PC-9 (cell line): ENCODE data around the gene MBTPS2. TPM values are rescaled to one million over a fixed set of nuclear protein-coding genes. Genes with fewer than 3 reads are reported as not detected.

Experiments
- BruUV-seq: library from RNA; stranded (reverse); fragments of 400-500 nt; replicated peaks from 2 replicates; lab custom pipeline; 2021; lab: Mats Ljungman, UMichigan
- CTCF ChIA-PET: fragments of 300-600 bp; sonication (Branson Sonifier 250); formaldehyde crosslinking; loops from one replicate; lab custom pipeline; 2022; ENCODE audit warnings: antibody characterized with exemption; lab: Charles Lee
- POLR2A ChIA-PET: fragments of 300-600 bp; sonication (Branson Sonifier 250); formaldehyde crosslinking; loops from one replicate; lab custom pipeline; 2022; ENCODE audit warnings: antibody characterized with exemption; ENCODE audit not compliant: unreplicated experiment; lab: Charles Lee
- DNase-seq, 2 experiments: peaks; one replicate each; pipeline versions ENCODE4 v3.0.0 to v3.0.0-alpha.2; 2015 to 2022; ENCODE audit warnings: mixed read lengths in 1 of 2
- H2AFZ ChIP-seq: fragments of 200-600 bp; sonication (generic); 2 replicates; pipeline ENCODE4 v1.8.1; 2017; ENCODE audit warnings: antibody characterized with exemption
- H3F3A ChIP-seq: fragments of 200-600 bp; sonication (generic); 2 replicates; pipeline ENCODE4 v1.8.1; 2017; ENCODE audit warnings: antibody characterized with exemption, mild to moderate bottlenecking, low read depth; ENCODE audit not compliant: insufficient read depth
- H3K27ac ChIP-seq: fragments of 200-600 bp; sonication (generic); 2 replicates; pipeline ENCODE4 v1.6.1; 2016; ENCODE audit warnings: mixed run types
- H3K27me3 ChIP-seq: fragments of 200-600 bp; sonication (generic); 2 replicates; pipeline ENCODE4 v1.6.1; 2016; ENCODE audit warnings: low read depth, mixed run types; ENCODE audit not compliant: insufficient read depth
- H3K36me3 ChIP-seq: fragments of 200-600 bp; sonication (generic); 2 replicates; pipeline ENCODE4 v1.6.1; 2016; ENCODE audit warnings: low read depth, mixed run types
- H3K4me1 ChIP-seq: fragments of 200-600 bp; sonication (generic); replicated peaks from 2 replicates; pipeline ENCODE4 v1.6.1; 2016; ENCODE audit warnings: mixed run types; ENCODE audit not compliant: insufficient read depth
- H3K4me2 ChIP-seq: fragments of 200-600 bp; sonication (generic); 2 replicates; pipeline ENCODE4 v1.6.1; 2017; ENCODE audit warnings: mixed run types
- H3K4me3 ChIP-seq: fragments of 200-600 bp; sonication (generic); 2 replicates; pipeline ENCODE4 v1.6.1; 2016; ENCODE audit warnings: mixed run types
- H3K79me2 ChIP-seq: fragments of 200-600 bp; sonication (generic); 2 replicates; pipeline ENCODE4 v1.6.1; 2017; ENCODE audit warnings: low read depth, mixed run types
- H3K9me2 ChIP-seq: fragments of 200-600 bp; sonication (generic); 2 replicates; pipeline ENCODE4 v1.8.1; 2017; ENCODE audit warnings: mild to moderate bottlenecking; ENCODE audit not compliant: insufficient read depth
- H3K9me3 ChIP-seq: fragments of 200-600 bp; sonication (generic); 2 replicates; pipeline ENCODE4 v1.8.1; 2016; ENCODE audit warnings: low read depth; ENCODE audit not compliant: insufficient read depth
- H4K20me1 ChIP-seq: fragments of 200-600 bp; sonication (generic); 2 replicates; pipeline ENCODE4 v1.8.1; 2017; ENCODE audit not compliant: insufficient read depth
- EZH2 ChIP-seq: fragments of 200-600 bp; sonication (generic); IDR thresholded peaks from 2 replicates; pipeline ENCODE4 v1.8.0; 2017; ENCODE audit warnings: antibody characterized with exemption, low read depth
- intact Hi-C: fragments of 100-400 bp; cut with micrococcal nuclease; formaldehyde crosslinking; loops from one replicate; pipeline ENCODE4 v1.10.0; 2022; ENCODE audit not compliant: unreplicated experiment
- total RNA-seq: library from RNA; stranded (reverse); gene quantifications from 2 replicates; pipeline ENCODE4 v1.2.3, GENCODE V29; 2021
- TF ChIP-seq, protein P1 (sequence below): fragments of 200-600 bp; sonication (generic); conservative IDR thresholded peaks from 2 replicates; pipeline ENCODE4 v1.6.1; 2017; ENCODE audit warnings: mixed run types, antibody characterized with exemption, mild to moderate bottlenecking, moderate library complexity

MBTPS2 gene
- total RNA-seq, 1 experiment from 2014 or later: 16.9 TPM

DNA sequence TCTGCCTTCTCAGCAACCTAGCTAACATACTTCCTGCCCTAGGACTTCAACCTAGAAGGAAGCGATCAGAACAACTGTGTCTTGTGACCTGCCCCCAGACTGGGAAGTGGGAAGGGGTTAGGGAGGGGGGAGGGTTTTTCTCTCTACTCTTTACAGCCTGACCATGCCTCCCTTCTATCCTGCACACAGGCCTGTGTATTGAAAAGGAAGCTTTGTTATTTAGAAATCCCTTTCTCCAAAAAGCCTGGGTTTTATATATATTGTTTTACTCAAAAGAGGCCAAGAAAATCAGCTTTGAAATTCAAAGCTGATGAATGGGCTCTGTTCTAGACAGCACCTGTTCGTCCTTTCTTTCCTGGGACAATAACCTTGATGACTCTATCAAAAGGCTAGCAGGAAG lies 65.9 kb downstream of the MBTPS2 start:
- no TSS peak for BruUV-seq
- no peak for TF ChIP-seq EZH2
- TF ChIP-seq, protein P1, sequence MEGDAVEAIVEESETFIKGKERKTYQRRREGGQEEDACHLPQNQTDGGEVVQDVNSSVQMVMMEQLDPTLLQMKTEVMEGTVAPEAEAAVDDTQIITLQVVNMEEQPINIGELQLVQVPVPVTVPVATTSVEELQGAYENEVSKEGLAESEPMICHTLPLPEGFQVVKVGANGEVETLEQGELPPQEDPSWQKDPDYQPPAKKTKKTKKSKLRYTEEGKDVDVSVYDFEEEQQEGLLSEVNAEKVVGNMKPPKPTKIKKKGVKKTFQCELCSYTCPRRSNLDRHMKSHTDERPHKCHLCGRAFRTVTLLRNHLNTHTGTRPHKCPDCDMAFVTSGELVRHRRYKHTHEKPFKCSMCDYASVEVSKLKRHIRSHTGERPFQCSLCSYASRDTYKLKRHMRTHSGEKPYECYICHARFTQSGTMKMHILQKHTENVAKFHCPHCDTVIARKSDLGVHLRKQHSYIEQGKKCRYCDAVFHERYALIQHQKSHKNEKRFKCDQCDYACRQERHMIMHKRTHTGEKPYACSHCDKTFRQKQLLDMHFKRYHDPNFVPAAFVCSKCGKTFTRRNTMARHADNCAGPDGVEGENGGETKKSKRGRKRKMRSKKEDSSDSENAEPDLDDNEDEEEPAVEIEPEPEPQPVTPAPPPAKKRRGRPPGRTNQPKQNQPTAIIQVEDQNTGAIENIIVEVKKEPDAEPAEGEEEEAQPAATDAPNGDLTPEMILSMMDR: no peak
- Histone ChIP-seq H4K20me1 (no peaks in the 10 kb centered on the region), H3K4me2 (no peak overlapping the region), H3K79me2 (no peaks in the 10 kb centered on the region), H2AFZ (no peak overlapping the region), H3K4me1 (no peaks in the 10 kb centered on the region), H3K4me3 (no peak overlapping the region), H3K36me3 (no peaks in the 10 kb centered on the region), H3K27me3 (no peaks in the 10 kb centered on the region), H3K9me3 (no peaks in the 10 kb centered on the region), H3K27ac (no peak overlapping the region), H3F3A (no peaks in the 10 kb centered on the region), H3K9me2 (no peaks in the 10 kb centered on the region)
- ChIA-PET CTCF (no interaction called here), POLR2A (interaction anchor here (0.5 kb wide), 1 partner anchor 26 kb away, joined by 7 read pairs; no protein-coding TSS in a partner anchor)
- intact Hi-C loops: no loop called here
- DNase-seq: no peak

DNA sequence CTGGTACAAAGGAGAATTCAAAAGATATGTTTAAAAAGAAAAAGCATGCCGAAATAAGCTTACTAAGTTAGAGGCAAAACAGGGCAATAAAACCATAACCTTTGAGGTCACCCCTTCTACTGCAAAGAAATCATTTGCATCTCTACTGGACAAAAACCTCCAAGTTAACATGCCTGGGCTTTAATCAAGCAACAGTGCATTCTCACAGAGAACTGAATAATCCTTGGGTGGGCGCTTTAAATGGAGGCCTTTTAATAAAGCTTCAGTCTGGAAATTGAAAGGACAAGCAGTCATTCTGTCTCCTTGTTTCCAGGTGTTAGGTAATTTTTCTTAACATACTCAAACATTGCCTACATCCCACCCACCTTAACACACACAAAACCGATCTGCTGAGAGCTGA lies 66.5 kb downstream of the MBTPS2 start:
- no TSS peak for BruUV-seq
- H3K79me2 ChIP-seq: no peaks in the 10 kb centered on the region
- no peaks in the 10 kb centered on the region for H4K20me1 ChIP-seq
- POLR2A ChIA-PET: interaction anchor here (0.5 kb wide), 1 partner anchor 26 kb away, joined by 7 read pairs; no protein-coding TSS in a partner anchor
- H3K4me2 ChIP-seq: no peak overlapping the region
- CTCF ChIA-PET: no interaction called here
- TF ChIP-seq, protein P1: no peak
- TF ChIP-seq EZH2: no peak
- H3K4me1 ChIP-seq: no peaks in the 10 kb centered on the region
- H3K9me3 ChIP-seq: no peaks in the 10 kb centered on the region
- intact Hi-C loops: no loop called here
- no peak overlapping the region for H3K27ac ChIP-seq
- DNase-seq: no peak
- H3K27me3 ChIP-seq: no peaks in the 10 kb centered on the region
- H3F3A ChIP-seq: no peaks in the 10 kb centered on the region
- no peaks in the 10 kb centered on the region for H3K36me3 ChIP-seq
- H2AFZ ChIP-seq: no peak overlapping the region
- H3K4me3 ChIP-seq: no peak overlapping the region
- no peaks in the 10 kb centered on the region for H3K9me2 ChIP-seq

DNA sequence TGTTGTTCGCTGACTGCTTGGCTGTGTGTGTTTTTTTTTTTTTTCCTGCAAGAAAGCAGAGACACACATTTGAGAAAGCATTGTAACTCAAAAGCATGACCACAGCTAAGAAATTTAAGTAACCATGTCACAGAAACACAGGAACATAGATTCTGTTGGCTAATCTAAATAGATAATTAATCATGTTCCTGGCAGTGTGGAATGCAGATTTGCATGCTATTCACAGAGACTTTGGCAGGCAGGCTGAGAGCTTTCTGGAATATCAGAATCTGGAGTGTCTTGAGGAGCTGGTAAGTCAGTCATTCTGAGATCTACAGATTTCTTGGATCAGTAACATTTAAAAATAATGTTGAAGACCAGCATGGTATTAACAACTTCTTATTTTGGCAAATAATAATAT lies 67.8 kb downstream of the MBTPS2 start:
- no peaks in the 10 kb centered on the region for H3K36me3 ChIP-seq
- no peak overlapping the region for H3K4me3 ChIP-seq
- no peaks in the 10 kb centered on the region for H3K27me3 ChIP-seq
- H4K20me1 ChIP-seq: no peaks in the 10 kb centered on the region
- no peak for DNase-seq
- CTCF ChIA-PET: interaction anchor here (0.6 to 0.7 kb wide), 2 partner anchors 9 to 1017 kb away, joined by 3 read pairs; no protein-coding TSS in a partner anchor
- intact Hi-C loops: no loop called here
- H3K27ac ChIP-seq: no peak overlapping the region
- H3K4me2 ChIP-seq: no peak overlapping the region
- no peaks in the 10 kb centered on the region for H3K4me1 ChIP-seq
- no peaks in the 10 kb centered on the region for H3K79me2 ChIP-seq
- BruUV-seq: no TSS peak
- H3K9me3 ChIP-seq: no peaks in the 10 kb centered on the region
- TF ChIP-seq EZH2: no peak
- TF ChIP-seq, protein P1: no peak
- H3K9me2 ChIP-seq: no peaks in the 10 kb centered on the region
- no peak overlapping the region for H2AFZ ChIP-seq
- POLR2A ChIA-PET: no interaction called here
- H3F3A ChIP-seq: no peaks in the 10 kb centered on the region
